HuH-7 (cell line): ENCODE measurements around the gene CDH11.

Experiments used
- DNase-seq: peaks from one replicate; pipeline ENCODE4 v3.0.0; 2011; ENCODE audit warnings: low spot score

CDH11 gene

GRCh38 chr16:64977206-64977920 is 144.5 kb downstream of the CDH11 start:
- no peak for DNase-seq

- no peak for DNase-seq
Measured at GRCh38 chr16:64975821-64976220, 146.0 kb downstream of the CDH11 start.

DNA sequence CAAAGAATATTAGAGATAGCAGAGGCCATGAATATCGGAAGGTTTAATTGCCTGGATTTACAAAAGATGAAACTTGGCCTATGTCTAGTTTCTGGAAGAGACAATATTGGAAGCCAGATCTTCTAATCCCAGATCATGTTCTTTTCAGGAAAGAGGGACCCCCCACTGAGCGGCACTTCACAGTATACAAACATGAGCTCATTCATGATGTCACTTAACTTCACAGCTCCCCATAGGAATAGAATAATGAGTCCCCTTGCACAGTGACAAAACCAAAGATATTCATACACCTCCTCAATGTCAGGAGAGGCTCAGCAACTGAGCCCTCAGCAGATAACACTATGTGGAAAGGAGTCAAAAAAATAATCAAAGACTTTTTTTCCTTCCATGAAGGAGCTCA is 147.5 kb downstream of the CDH11 start:
- no peak for DNase-seq

DNA sequence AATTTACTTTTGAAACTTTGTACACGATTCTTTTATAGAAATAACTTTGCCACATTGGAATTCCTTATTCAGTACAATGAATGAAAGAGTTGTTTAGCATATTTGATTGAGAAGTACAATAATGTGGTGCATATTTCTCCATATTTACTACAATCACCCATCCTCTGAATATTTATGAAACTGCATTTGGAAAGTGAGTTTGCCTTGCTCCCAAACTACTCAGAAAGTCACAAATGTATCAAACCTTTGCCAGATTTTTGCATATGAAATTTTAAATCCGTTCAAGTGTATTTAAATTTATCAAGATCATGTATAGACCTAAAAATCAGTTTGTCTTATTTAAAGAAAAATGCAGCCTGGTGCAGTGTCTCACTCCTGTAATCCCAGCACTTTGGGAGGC is 148.7 kb downstream of the CDH11 start:
- DNase-seq = no peak

DNA sequence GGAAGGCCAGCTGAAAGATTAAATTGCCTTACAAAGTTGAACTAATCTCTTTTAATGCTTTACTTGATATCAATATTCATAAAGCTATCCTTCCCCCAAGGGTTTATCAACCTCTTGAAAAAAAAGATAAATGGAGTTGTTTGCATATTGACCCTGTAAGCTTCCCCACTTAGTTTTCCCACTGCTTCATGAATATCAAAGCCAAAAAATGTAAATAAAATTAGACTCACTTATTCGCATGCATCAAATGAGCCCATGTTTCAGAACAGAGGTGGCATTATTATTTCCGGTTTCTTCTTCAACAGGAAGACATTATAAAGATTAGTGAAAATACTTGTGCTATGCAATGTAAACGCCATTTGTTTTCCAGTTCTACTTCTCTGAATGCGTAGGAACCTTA is 150.7 kb downstream of the CDH11 start:
- DNase-seq = no peak

DNA sequence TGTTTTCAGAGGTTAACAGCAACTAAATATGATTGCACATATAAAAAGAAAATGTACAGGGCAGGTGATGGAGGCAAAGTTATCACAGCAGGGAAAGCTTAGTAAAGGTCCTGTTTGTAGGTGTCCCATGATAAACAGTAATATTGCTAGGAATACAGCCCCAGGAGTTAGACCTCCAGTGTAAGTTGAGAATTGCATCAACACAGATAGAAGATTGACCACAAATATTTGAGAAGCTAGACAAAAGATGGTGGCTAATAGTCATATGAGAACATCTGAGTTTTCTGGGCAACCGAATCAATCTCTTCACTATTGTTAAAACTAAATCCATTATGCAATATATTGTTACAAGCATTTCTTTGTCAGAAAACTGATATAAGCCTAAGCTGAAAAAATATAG is 152.6 kb downstream of the CDH11 start:
- no peak for DNase-seq

DNA sequence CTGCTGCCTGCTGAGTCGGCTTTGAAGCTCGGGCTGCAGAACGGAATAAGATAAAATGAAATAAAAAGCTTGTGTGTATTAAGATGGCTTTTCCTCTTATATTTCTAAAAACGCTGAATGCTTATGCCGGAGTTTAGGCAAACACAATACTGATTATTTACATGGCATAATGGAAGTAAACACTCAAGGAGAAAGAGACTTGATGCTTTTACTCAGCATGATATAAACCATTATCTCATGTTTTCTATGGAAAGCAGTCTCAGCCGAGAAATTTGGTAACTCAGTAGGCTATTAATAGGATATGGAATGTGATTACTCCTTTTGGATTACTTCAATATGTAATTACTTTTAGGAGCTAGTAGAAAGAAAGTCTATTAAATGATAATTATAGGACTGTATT is 153.3 kb downstream of the CDH11 start:
- no peak for DNase-seq

- no peak for DNase-seq
Measured at GRCh38 chr16:64964126-64964540, 157.7 kb downstream of the CDH11 start.

DNA sequence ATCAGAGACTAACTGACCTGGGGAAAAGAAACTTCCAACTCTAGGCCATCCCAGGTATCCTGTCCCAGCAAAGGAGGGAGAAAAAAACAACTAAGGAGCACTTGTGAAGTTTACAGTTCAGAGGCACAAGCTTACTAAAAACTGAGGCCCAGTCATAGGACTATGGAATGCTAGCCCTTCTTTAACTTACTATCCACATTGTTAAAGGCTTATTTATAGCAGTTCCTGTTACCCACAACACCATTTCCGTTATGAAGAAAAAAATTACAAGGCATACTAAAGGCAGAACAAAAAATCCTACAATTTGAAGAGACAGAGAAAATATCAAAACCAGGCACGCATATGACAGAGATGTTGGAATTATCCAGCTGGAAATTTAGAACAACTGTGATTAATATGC is 159.1 kb downstream of the CDH11 start:
- DNase-seq = no peak

- no peak for DNase-seq
Measured at GRCh38 chr16:64957246-64957645, 164.6 kb downstream of the CDH11 start.

DNA sequence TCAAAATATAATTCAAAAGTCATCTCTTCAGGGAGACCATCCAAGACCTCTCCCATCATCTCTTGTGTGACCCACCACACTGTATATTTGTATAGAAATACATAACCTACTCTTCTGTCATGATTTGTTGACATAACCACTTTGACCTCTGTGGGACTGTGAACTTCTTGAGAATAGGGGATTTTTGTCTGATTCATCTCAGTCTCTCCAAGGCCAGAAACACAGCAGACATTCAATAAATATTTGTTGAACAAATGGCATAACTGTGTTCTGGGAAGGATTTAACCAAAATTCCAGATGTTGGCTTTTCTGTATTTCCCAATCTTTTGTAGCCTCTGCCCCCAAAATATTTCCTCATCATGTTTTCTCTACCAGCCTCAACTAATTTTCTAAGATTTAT is 169.7 kb downstream of the CDH11 start:
- DNase-seq = no peak

GRCh38 chr16:64951193-64951592 is 170.7 kb downstream of the CDH11 start:
- DNase-seq = no peak

GRCh38 chr16:64950731-64951130 is 171.1 kb downstream of the CDH11 start:
- DNase-seq = no peak

- peak; percentile 0 for DNase-seq
Measured at GRCh38 chr16:64950262-64950661, 171.6 kb downstream of the CDH11 start.

- no peak for DNase-seq
Measured at GRCh38 chr16:64948056-64948455, 173.8 kb downstream of the CDH11 start.

DNA sequence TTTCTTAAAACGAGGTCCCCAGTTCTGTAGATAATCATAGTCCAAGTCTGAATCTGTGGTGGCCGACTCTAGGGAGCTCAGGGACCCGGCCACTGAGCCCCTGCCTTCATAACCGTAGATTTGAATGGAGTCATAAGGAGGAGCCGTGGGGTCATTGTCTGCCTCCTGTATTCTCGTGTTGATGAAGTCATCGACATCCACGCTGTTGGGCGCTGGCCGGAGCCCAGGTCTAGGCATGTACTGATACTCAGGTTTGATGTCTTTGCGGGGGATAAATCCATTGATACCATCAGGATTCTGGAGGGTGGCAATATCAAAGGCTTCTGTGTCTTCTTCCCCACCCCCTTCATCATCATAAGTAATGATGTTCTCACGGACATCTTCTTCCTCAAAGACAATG is 174.2 kb downstream of the CDH11 start:
- no peak for DNase-seq

- DNase-seq = no peak
Measured at GRCh38 chr16:64933885-64934284, 188.0 kb downstream of the CDH11 start.

DNA sequence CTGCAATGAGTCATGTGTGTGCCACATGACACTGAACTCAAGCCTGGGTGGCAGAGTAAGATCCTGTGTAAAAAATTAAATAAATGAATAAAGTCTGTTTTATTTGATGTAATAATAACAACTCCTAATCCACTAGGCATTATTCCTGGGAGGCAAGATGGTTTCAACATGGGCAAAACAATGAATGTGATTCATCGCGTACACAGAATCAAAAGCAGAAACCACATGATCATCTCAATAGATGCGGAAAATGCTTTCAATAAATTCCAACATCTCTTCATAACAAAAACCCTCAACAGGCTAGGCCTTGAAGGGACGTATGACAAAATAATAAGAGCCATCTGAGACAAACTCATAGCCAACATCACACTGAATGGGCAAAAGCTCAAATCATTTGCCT is 195.4 kb downstream of the CDH11 start:
- DNase-seq = no peak

DNA sequence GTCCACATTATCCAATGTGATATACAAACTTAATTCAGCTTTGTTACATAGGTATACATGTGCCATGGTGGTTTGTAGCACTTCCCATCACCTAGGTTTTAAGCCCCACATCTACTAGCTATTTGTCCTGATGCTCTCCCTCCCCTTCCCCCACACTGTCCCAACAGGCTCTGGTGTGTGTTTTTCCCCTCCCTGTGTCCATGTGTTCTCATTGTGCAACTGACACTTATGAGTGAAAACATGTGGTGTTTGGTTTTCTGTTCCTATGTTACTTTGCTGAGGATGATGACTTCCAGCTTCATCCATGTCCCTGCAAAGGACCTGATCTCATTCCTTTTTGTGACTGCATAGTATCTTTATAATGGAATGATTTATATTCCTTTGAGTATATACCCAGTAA is 196.7 kb downstream of the CDH11 start:
- DNase-seq = no peak

DNA sequence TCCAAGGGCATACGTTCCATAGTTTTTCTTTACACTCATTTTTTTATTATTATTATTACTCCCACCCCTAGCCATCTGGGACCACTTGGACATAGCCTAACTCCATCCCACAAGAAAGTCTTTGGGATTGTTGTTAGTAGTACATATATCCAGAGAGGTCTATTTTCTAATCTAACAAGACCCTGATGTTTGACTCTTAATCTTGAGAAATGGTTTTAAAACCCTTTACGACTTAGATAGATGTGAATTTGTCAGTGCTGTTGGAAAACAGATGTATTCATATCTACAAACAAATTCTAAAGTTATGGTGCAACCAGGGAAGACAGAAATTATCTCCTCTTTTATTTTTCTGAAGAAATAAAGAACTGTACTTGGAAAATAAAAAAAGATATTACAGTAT is 197.8 kb downstream of the CDH11 start:
- no peak for DNase-seq

DNA sequence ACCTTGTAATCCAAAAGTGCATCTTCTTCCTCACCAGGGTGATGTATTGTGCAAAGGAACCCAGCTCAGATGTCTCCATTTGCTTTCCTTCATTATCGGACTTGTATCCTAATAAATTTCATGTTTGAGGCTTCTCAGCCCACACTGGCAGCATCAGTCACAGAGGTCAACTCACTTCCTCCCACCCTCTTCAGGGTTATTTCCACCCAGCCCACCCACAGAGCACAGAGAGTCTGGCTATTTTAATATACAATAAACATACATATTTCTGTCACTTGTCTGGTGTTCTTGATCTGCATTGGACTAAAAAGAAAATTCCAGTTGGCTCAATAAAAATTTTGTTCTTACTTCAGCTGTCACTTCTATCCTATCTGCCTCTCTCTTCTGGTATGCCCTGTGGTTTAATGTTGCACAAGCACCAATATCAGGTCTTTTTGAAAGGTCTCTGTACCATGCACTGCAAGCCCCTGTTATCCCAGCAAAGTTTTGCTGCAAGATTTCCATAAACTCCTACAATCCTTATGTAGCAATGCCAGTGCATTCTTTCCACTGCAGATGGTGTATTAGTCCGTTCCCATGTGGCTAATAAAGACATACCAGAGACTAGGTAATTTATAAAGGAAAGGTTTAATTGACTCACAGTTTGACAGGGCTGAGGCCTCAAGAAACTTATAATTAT is 201.8 kb downstream of the CDH11 start:
- DNase-seq = no peak

GRCh38 chr16:64919141-64919540 is 202.7 kb downstream of the CDH11 start:
- DNase-seq = no peak

DNA sequence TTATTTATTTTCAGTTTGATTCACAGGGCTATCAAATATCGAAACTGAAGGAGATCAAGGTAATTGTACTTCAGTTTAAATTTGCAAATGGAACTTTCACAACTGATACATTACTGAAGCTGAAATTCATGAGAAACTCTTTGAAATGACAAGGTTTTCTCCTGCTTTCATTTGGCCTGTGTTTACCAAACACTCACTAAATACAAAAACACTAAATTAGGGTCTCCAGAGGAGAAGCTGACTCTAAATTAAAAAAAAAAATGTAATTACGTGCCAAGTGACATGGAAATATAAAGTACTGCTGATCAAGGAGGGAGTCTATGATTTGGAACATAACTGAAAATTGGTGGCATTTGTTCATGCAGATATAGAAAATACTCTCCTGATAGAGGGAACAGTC is 205.8 kb downstream of the CDH11 start:
- DNase-seq = no peak

DNA sequence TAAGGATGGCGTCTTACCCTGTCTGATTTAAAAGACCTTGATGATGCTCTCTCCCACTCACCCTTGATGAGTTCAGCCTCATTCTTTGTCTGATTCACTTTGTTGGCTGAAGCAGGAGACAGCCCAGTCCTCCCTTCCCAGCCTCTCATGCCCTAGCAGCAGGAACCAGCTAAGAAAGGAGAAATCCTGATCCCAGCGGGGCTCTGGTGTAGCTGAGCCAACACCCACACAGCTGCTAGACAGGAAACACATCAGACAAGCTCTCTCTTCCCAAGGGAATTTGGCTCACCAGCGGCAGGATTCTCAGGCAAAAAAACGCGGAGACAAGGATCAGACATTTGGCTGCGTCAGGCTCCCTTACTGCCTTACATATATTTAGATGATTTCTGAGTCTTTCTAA is 211.5 kb downstream of the CDH11 start:
- DNase-seq = no peak
